KOPT-K1 (cell line): Measurements from ENCODE around the gene PSRC1.

ENCODE experiments used
- H3K27ac ChIP-seq: fragments of 200-600 bp; sonication (generic); 2 replicates; pipeline ENCODE4 v1.5.1; 2016; ENCODE audit warnings: antibody characterized with exemption, mild to moderate bottlenecking, low read depth, low read length; ENCODE audit not compliant: poor library complexity, severe bottlenecking
- H3K36me3 ChIP-seq: fragments of 200-600 bp; sonication (generic); 2 replicates; pipeline ENCODE4 v1.5.1; 2017; ENCODE audit warnings: antibody characterized with exemption, mild to moderate bottlenecking, low read length, moderate library complexity; ENCODE audit not compliant: insufficient read depth
- H3K9me3 ChIP-seq: fragments of 200-600 bp; sonication (generic); 2 replicates; pipeline ENCODE4 v1.5.1; 2017; ENCODE audit warnings: antibody characterized with exemption, low read length, mild to moderate bottlenecking; ENCODE audit not compliant: insufficient read depth, poor library complexity, severe bottlenecking

Gene PSRC1

GRCh38 chr1:109240158-109241152, 42.5 kb downstream of the PSRC1 start:
- Histone ChIP-seq H3K36me3 (peaks cover 45% of the 10 kb centered on the region), H3K27ac (no peak overlapping the region), H3K9me3 (no peaks in the 10 kb centered on the region)

- no peak overlapping the region for H3K27ac ChIP-seq
- no peaks in the 10 kb centered on the region for H3K9me3 ChIP-seq
- H3K36me3 ChIP-seq, result peaks cover 54% of the 10 kb centered on the region
These were observed 43.4 kb downstream of the PSRC1 start for GRCh38 chr1:109239409-109240068.

GRCh38 chr1:109239047-109239408, 43.9 kb downstream of the PSRC1 start:
- Histone ChIP-seq H3K27ac (no peak overlapping the region), H3K9me3 (no peaks in the 10 kb centered on the region), H3K36me3 (peaks cover 59% of the 10 kb centered on the region)

GRCh38 chr1:109238382-109238781, 44.6 kb downstream of the PSRC1 start:
- no peaks in the 10 kb centered on the region for H3K9me3 ChIP-seq
- peaks cover 63% of the 10 kb centered on the region for H3K36me3 ChIP-seq
- H3K27ac ChIP-seq, result no peak overlapping the region

- Histone ChIP-seq H3K36me3 (peaks cover 71% of the 10 kb centered on the region), H3K27ac (no peak overlapping the region)
These were observed 45.4 kb downstream of the PSRC1 start for GRCh38 chr1:109237512-109237911.

GRCh38 chr1:109235137-109235536, 47.8 kb downstream of the PSRC1 start:
- Histone ChIP-seq H3K9me3 (no peaks in the 10 kb centered on the region), H3K27ac (no peak overlapping the region), H3K36me3 (peaks cover 95% of the 10 kb centered on the region)

More at GRCh38 chr1:109237512-109237911, 45.4 kb downstream of the PSRC1 start:
- H3K9me3 ChIP-seq, result no peaks in the 10 kb centered on the region

- Histone ChIP-seq H3K36me3 (peaks cover 94% of the 10 kb centered on the region), H3K27ac (no peak overlapping the region), H3K9me3 (no peaks in the 10 kb centered on the region)
These were observed 51.9 kb downstream of the PSRC1 start for GRCh38 chr1:109231066-109231465.
